ENCODE results near the gene TRERF1. TPM values are rescaled to one million over a fixed set of nuclear protein-coding genes. Genes with fewer than 3 reads are reported as not detected.
A peak's percentile ranks its signal among the peaks of the same experiment; 100 is the strongest.

Gene TRERF1
- total and polyA plus RNA-seq, 2 of the 8 experiments (the other 6 are each of a cell fraction or from before 2014, with no cell fraction given), result 10.8 to 21.5 TPM

DNA sequence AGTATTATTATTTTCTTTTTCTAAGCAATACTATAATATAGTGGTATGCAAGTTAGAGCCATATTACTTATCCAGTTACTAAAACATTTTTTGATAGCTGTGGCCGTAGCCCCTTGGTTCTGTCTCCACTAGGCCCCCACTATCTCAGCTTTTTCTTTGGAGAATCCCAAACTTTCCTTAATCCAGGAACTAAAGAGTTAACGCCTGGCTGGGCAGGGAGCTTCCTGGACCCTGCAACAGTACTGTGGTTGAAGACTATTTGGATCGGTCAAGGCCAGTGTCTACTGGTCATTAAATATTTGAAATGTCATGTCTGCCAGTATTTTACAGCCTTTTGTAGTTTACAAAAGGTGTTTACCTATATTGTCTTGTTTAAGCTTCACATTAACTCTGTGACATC lies 20.0 kb upstream of the TRERF1 start:
- Histone ChIP-seq H3K14ac (ENCODE audit: insufficient read length) (no peak overlapping the region), H4K8ac (ENCODE audit: extremely low read depth, insufficient read depth, low read length) (no peak overlapping the region), H2AFZ (ENCODE audit: low read length) (0 out of 2 replicates have a peak overlapping the region, but pooled peaks have one; percentile 43), H2BK15ac (ENCODE audit: low read length) (no peak overlapping the region), H3K36me3 (ENCODE audit: control insufficient read depth in 2 of 4, insufficient read depth in 4 of 4, low read length in 3 of 4) (no peaks in the 10 kb centered on the region), H3K56ac (replicated peaks; ENCODE audit: insufficient read length, low read depth, low read length) (no peak overlapping the region), H3K9ac (replicated peaks in 1 of 4; ENCODE audit: extremely low read depth in 1 of 4, low read depth in 3 of 4, low read length in 3 of 4) (no peak overlapping the region), H3K4me1 (replicated peaks in 1 of 4; ENCODE audit: control insufficient read depth in 3 of 4, insufficient read depth in 4 of 4, low read length in 3 of 4) (no peaks in the 10 kb centered on the region), H3K23ac (ENCODE audit: insufficient read length) (no peak overlapping the region), H3K79me1 (ENCODE audit: low read depth, low read length) (no peaks in the 10 kb centered on the region), H3K79me2 (ENCODE audit: control insufficient read depth in 1 of 2, insufficient read depth in 2 of 2, low read length in 2 of 2) (no peaks in the 10 kb centered on the region), H2AK5ac (ENCODE audit: low read depth, low read length) (no peak overlapping the region), H4K20me1 (replicated peaks in 1 of 2; ENCODE audit: control insufficient read depth in 1 of 2, insufficient read depth in 2 of 2, low read length in 2 of 2) (no peaks in the 10 kb centered on the region), H2BK5ac (ENCODE audit: low read depth, low read length) (no peak overlapping the region), H3K9me3 (ENCODE audit: insufficient read depth in 2 of 2, low read depth in 1 of 2, low read length in 1 of 2) (peaks cover 2 to 9% of the 10 kb centered on the region in 2 experiments; a peak in 2 of 4 replicates), H3K27ac (ENCODE audit: low read depth, low read length) (no peak overlapping the region), H2BK120ac (replicated peaks; ENCODE audit: low read depth, low read length) (no peak overlapping the region), H4K5ac (ENCODE audit: insufficient read length, low read depth, low read length) (no peak overlapping the region), H3K4me3 (ENCODE audit: extremely low read depth in 1 of 4, insufficient read depth in 2 of 4, low read depth in 3 of 4, low read length in 4 of 4) (no peak overlapping the region), H3K4me2 (ENCODE audit: insufficient read depth in 1 of 2, low read depth in 2 of 2, low read length in 2 of 2) (no peak overlapping the region), H2BK12ac (ENCODE audit: low read depth, low read length) (no peak overlapping the region), H3K4ac (replicated peaks; ENCODE audit: insufficient read length, low read depth, low read length) (no peak overlapping the region), H3K23me2 (ENCODE audit: low read depth, low read length) (no peaks in the 10 kb centered on the region), H3K27me3 (replicated peaks in 1 of 4; ENCODE audit: control insufficient read depth in 3 of 4, extremely low read depth in 1 of 4, insufficient read depth in 3 of 4, low read length in 3 of 4) (no peaks in the 10 kb centered on the region), H2BK20ac (ENCODE audit: low read length) (no peak overlapping the region), H3K18ac (ENCODE audit: extremely low read depth, low read length) (no peak overlapping the region), H4K91ac (replicated peaks; ENCODE audit: insufficient read length, low read length) (no peak overlapping the region)
- no peak for FAIRE-seq
- TF ChIP-seq HDAC6 (IDR thresholded peaks at IDR 0.05; ENCODE audit: low read depth, low read length) (no peak), EZH2 (IDR thresholded peaks at IDR 0.05; ENCODE audit: low read depth, low read length, severe bottlenecking) (no peak), RBBP5 (IDR thresholded peaks at IDR 0.05; ENCODE audit: borderline replicate concordance, low read depth, low read length) (no peak), CEBPB (IDR thresholded peaks at IDR 0.05; ENCODE audit: low read depth, low read length) (no peak), KDM1A (IDR thresholded peaks at IDR 0.05; ENCODE audit: borderline replicate concordance, low read length) (no peak), SIX5 (IDR thresholded peaks at IDR 0.05; ENCODE audit: low read depth, low read length) (no peak), TAF7 (optimal IDR thresholded peaks at IDR 0.05; ENCODE audit: borderline replicate concordance, low read depth, low read length) (no peak), BRCA1 (IDR thresholded peaks at IDR 0.05; ENCODE audit: low read depth, low read length) (no peak), SIRT6 (IDR thresholded peaks at IDR 0.05; ENCODE audit: low read length) (no peak), GABPA (IDR thresholded peaks at IDR 0.05; ENCODE audit: borderline replicate concordance, insufficient read depth, low read length) (no peak), MAFK (IDR thresholded peaks at IDR 0.05; ENCODE audit: low read depth, low read length) (no peak), CTBP2 (IDR thresholded peaks at IDR 0.05; ENCODE audit: borderline replicate concordance, insufficient read depth, insufficient read length, low read length) (no peak), BCL11A (IDR thresholded peaks at IDR 0.05; ENCODE audit: low read depth in 2 of 2, low read length in 2 of 2) (no peak)
- no peak for DNase-seq (ENCODE audit: low read depth in 1 of 2, low spot score in 2 of 2)
- POLR2A ChIA-PET (ENCODE audit: partially characterized antibody), result interaction anchor here (0.7 to 1.2 kb wide), 2 partner anchors 10 to 18 kb away, joined by 3 read pairs; no protein-coding TSS in a partner anchor
- CTCF ChIA-PET (ENCODE audit: partially characterized antibody), result interaction anchor here (1.3 kb wide), 1 partner anchor 76 kb away, joined by 3 read pairs; no protein-coding TSS in a partner anchor
- 71% methylated on average over 3 of the region's 3 CpGs; no CpG with 5 or more reads in 1 of the 2 experiments for WGBS, 2 experiments (ENCODE audit: extremely low coverage in 1 of 2, insufficient coverage in 1 of 2, insufficient read length in 1 of 2, insufficient replicate concordance in 2 of 2, low coverage in 1 of 2, low lambda C conversion rate in 2 of 2, missing lambda C conversion rate in 1 of 2)

Measured in H1 (cell line).